Inflammatory macrophage treated with lipopolysaccharide for 1 hour (primary cell): Measurements from ENCODE around the gene CDH4.

Experiments
- DNase-seq, 2 donors: peaks; one replicate each; pipeline ENCODE4 v3.0.0-alpha.2; 2020 to 2022

The CDH4 gene

DNA sequence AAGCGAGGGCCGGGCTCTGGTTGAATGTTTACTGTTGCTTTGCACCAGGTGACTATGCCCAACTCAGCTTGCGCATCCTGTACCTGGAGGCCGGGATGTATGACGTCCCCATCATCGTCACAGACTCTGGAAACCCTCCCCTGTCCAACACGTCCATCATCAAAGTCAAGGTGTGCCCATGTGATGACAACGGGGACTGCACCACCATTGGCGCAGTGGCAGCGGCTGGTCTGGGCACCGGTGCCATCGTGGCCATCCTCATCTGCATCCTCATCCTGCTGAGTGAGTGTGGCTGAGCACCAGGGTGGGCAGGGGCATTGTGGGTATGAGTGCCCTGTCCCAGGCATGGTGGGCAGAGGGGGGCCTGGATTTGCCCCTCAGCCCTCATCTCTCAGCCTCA lies 677.5 kb downstream of the CDH4 start:
- DNase-seq, result no peak

DNA sequence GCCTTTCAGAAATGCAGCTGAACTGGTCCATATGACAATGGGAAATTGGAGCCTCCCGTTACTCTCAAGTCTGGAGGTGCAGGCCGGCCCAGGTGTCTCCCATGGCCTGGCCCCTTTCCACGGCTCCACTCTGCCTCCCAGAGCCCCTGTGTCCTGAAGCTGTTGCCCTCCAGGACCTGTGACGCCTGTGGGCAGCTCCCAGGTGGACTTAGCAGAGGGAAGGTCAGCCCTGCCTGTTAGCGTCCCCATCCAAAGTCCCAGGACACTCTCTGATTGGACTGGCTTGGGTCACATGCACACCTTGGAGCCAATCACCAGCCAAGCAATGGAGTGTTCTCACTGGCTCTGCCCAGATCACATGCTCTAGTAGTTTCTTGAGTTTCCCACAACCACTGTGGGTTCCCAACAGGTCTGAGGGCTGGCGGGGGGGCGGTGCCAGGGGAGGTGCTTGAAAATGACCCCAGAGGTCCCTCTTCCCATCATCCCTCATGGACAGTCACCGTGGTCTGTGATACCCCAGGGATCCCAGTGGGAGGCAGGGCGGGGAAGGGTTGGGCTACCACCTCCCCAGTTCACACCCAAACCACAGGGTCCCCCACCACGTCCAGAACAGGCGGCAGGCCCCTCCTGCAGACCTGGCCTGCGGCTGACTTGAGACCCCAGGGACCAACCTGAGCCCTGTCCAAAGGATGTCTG lies 678.1 kb downstream of the CDH4 start:
- no peak for DNase-seq

DNA sequence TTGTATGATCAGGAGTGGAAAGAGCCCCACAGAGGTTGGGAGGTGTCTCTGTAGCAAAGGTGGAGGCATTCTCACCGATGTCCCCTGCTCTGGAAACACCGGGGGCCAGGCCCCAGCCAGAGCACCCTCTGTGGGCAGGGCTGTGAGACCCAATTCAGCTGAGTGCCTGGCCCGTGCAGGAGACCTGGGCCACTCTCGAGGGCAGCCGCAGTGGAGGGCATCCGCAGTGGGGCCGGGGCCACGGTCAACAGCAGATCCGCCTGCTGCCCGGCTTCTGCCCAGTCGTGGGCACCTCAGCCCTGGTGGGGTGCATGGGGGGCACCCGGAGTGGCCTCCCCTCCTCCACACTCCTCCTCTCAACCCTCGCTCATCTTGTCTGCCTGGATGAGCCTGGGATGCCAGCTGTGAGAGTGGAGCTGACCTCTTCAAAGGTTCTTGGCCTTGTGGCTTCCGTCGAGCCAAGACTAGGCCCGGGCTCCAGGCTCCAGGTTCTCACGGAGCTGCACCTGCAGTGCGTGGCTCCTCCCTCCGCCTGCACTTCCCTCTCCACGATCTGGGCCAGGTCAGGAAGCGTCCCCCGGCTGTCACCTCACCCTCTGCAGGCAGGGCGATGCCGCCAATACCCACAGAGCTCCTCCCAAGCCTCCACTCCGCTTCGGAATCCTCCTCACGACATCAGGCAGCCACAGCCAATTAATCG lies 678.9 kb downstream of the CDH4 start:
- DNase-seq, result no peak

DNA sequence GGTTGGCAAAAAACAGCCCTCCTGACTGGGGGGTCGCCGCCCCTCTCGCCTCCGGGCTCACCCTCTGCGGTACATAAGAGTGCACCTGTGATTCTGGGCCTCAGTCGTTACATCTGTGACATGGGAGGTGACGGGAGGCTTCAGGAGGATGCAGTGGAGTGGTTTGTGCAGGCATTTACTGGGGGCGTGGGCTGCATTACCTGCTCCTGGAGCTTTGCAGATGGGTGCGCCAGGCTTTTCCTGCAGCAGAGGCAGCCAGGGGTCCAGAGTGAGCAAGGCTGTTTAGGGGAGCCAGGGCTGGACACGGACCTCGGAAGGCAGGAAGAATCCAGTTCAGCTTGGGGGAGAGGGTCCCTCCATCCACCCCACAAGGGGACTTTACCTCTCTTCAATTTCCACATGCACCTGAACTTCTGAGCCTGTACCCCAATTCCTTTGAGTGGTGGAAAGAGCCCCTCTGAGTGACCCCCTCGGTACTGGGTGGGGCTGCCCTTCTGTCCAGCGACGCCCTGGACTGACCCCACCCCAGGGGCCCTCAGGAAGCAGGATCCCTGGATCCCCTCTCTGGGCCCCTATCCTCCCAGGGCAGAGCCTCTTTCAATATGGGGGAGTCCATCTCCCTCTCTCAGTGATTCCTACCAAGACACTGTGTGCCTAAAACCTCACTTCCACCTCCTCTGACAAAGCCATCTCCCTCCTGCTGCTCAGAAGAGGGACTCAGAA lies 679.6 kb downstream of the CDH4 start:
- no peak for DNase-seq

DNA sequence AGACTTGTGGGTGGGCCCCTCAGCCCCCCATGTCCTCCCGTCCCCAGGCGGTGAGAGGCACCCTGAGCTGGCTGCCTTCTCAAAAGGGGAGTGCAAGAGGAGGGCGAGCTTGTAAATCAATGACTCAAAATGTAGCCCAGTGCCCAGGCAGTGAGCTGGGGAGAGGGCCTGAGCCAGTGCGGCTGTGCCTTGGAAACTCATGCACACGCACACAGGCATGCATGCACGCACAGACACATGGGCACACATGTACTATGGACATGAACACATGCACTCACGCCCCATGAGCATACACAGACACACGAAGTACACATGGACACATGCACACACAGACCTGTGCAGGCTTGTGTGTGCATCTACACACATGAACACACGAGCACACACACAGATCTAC lies 680.1 kb downstream of the CDH4 start:
- DNase-seq, result no peak

DNA sequence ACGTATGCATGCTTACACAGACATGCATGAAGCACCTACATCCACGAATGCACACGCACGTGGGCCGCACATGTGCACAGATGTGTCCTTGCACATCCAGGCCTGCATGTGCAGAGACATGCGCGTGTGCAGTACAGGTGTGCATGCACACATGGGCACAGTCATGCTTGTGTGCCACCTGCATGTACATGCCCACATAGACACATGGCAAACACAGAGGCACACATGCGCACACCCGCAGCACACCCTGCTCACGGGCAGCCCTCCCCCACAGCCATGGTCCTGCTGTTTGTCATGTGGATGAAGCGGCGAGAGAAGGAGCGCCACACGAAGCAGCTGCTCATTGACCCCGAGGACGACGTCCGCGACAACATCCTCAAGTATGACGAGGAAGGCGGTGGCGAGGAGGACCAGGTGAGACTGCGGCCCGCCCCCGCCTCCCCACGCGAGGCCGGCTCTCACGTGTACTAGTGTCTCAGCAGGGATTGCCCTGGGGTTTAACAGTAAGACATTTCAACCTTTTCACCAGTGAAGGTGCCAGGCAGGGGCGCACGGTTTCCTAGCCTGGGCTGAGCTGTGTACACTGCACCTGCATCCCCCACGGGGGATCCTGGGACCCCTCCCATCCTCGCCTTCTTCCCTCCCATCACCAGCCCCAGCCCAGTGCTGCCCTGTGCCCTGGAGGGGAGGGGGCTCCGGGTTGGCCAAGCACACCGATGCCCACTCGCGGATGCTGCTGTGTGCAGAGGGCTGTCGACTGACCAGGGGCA lies 680.8 kb downstream of the CDH4 start:
- no peak for DNase-seq

DNA sequence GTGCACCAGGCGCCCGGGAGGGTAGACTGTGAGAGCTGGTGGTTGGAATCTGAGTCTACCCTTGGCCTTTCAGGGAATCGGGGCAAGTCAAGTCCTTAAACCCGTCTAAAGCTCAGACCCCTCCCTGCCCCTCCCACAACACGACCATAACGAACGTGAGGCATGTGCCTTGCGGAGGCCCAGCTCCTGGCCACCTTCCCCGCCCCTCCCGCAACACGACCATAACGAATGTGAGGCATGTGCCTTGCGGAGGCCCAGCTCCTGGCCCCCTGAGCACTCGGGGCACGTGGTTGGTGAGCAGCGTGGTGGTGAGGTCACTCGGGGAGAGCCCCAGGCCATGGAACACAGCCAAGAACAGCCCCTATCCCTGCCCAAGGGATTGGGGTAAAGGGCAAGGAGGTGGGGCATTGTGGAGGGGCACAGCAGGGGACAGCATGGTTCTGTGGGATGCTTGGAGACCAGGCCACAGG lies 681.5 kb downstream of the CDH4 start:
- DNase-seq, result no peak

DNA sequence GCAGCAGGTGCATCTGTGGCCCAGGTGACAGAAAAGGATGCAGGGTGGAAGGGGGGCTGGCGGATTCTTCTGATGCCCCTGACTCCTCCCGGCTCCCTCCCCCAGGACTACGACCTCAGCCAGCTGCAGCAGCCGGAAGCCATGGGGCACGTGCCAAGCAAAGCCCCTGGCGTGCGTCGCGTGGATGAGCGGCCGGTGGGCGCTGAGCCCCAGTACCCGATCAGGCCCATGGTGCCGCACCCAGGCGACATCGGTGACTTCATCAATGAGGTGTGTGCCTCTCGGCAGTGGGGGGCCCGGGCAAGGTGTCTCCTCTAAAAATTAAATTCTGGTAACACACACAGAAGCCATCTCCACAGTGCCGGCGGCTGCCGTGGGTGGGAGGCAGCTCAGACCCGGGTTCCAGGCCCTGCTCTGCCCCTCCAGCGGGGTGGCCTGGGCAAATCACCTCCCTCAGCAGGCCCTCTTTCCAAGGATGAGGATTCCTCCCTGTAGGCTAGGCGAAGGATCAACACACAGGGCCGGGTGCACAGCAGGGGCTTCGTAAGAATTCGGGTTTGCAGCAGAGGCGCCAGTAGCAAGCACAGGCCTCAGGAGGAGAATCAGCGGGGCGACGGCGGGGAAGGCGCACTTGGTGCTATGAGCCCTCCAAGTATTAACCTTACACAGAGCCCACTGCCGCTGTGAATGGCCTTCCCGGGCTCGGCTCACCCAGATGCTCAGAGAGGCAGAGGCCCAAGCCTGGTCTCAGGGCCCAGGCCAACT lies 682.1 kb downstream of the CDH4 start:
- DNase-seq, result no peak

DNA sequence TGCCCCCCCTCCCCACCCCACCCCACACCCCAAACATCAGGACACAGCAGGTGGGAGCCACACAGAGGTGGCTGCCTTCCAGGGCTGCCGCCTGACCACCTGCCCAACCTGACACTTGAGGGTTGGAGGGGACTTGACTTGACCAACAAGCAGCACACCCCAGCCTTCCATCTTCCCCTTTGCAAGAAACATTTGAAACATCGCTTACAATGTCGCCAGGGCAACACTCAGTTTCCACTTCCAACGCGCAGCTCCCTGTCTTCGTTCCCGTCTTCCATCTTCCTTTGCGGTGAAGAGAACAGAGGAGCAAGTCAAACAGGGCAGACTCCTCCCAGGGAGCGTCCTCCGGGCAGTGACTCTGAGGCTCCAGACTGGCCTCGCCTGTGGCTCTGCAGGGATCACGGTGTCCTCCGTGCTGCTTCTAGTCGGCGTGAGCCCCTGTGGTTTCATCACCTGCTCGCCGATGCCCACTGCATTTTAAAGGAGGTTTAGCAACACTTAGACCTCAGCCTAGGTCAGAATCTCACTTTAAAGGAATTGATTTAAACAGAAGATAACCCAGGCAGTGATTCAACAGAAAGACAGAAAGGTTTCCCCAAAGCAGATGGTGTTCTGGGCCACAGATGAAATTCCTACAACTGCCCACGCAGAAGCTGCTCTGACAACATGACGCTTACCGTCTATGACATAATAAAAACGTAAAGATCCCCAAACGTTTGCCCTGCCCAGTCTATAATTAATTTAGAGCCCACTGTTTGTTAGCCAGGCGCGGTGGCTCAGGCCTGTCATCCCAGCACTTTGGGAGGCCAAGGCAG lies 682.9 kb downstream of the CDH4 start:
- DNase-seq, result no peak

DNA sequence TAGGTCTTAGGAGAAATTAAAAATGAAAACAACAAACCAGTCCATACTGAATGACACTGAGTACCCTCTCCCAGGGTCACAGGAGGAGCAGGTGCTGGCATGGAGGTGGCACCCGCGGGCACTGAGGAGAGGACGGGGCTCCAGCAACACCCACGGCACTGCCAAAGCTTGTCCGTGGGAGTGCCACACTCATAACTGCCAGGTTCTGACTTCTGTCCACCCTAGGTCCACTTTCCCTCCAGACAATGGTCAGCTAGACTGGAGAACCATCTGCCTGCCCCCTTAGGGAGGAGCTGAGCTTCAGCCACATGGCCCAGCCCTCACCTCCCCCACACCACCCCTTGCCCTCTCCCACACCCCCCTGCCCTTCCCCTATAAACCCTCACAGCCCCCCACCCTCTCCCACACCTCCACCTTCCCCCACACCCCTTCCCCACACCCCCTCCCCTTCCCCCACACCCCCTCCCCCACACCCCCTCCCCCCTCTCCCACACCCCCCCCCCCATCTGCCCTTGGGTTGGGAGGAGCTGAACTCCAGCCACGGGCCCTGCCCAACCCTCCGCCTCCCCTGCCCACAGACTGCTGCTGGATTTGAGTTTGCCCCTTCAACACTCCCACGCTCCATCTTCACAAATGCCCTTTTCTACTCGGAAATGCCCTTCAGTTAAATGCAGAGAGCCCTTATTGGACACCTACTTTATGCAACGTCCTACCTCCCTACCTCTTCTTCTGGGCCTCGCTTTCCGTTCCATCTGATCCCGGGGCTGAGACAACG lies 684.1 kb downstream of the CDH4 start:
- DNase-seq, result no peak

DNA sequence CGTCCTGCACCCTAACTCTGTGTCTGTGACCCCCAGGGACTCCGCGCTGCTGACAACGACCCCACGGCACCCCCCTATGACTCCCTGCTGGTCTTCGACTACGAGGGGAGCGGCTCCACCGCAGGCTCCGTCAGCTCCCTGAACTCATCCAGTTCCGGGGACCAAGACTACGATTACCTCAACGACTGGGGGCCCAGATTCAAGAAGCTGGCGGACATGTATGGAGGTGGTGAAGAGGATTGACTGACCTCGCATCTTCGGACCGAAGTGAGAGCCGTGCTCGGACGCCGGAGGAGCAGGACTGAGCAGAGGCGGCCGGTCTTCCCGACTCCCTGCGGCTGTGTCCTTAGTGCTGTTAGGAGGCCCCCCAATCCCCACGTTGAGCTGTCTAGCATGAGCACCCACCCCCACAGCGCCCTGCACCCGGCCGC lies 684.7 kb downstream of the CDH4 start:
- no peak for DNase-seq

DNA sequence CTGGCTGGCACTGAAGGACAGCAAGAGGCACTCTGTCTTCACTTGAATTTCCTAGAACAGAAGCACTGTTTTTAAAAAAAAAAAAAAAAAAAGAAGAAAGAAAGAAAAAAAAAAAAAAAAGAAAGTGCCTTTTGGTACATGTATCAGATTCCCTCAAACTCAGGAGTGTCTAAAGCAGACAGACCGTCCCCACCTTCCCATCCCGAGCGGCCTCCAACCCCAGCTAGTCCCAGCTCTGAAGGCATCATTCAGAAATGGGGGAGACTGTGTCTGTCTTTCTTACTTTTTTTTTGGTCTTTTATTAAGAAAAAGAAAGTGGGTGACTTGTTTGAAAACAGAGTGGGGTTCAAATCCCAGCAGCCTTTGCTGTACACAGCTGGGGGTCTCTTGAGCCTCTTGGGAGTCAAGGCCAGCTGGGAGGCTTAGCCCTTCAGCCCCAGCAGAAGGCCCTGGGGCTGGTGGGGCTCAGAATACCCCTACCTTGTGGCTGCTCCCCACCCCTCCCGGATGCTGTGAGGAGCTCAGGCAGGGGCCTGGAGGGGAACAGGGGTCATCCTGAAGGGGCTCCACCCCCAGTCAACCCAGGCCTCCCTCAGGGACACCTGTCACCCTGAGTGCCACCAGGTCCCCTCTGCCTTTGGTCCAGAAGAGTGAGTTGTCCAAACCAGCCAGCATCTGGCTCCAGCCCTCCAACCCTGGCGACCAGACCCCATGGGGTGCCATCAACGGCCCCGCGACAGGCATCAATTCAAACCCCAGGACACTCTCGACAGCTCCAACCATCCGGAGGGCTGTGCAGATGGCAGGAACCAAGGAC lies 685.3 kb downstream of the CDH4 start:
- no peak for DNase-seq

DNA sequence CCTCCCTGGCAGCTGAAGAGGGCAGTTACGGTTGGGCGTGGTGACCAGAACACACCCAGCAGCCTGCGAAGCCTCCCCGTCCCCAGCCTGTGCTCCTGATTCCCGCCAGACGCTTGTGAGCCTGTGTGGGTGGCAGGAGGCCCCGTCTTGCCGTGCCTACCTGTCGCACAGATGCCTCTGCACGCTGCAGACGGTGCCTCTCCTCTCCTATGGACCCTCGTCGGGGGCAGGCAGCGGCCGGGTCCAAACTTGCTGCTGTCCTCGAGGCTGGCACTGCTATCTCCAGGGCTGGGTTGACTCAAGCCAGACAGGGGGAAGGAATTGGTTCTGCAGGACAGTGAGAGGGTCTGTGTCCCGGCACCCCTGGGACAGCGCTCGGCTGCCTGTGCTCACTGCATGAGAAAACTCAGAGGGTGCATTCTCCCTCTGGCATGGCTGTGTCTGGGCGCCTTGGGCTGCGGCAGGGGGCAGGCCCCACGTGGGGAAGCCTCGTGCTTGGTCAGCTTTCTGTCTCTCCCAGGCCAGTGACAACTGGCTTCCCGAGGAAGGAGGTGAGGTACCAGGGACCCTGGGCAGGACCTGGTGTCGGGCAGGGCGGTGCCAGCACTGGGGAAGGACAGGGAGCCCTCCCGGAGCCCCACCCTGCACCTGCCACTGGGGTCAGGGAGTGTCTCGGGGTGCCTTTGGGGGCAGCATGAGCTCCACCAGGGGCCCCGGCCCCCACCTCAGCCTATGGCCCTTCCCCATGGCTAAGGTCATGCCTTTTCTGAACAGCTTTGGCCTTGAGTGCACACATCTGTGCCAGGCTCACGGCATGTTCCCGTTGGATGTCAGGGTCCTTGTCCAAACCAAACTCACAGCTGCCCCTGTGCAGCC lies 686.1 kb downstream of the CDH4 start:
- no peak for DNase-seq

DNA sequence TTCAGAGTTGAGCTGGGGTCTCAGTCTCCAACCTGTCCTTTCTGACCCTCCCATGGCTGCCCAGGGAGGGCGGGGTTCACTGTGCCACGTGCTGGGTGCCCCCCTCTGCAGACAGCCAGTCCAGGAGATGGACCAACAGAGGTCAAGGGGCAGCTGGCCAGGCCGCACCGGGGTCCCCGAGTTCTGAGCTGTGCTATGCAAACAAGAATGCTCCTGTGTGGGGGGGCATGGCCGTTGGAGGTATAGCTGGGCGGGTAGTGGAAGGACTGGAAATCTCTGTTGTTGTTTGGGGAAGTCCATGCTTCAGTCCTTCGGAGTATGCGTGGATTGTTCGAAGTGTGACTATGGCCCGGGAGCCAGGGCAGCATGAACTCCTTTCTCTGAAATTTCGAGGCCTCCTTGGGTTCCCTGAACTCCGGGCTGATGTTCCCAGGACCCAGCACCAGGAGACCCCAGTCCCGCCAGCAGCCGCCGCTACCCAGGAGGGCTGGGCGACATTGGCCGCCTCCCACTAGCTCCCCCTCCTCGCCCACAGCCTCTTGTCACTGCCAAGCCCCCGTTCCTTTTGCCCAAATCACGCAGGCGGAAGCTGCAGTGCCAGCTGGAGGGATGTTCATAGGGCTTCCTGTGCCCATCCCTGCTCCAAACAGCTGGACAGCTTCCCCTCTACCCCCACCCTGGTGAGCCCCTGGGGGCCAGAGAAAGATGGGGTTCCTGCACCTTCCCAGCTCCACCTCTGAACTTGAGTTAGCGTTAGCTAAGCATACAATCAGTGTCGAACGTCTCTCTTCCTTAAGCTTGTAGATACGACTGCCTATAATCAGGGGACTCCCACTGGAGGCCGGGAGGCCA lies 687.0 kb downstream of the CDH4 start:
- DNase-seq, result no peak

DNA sequence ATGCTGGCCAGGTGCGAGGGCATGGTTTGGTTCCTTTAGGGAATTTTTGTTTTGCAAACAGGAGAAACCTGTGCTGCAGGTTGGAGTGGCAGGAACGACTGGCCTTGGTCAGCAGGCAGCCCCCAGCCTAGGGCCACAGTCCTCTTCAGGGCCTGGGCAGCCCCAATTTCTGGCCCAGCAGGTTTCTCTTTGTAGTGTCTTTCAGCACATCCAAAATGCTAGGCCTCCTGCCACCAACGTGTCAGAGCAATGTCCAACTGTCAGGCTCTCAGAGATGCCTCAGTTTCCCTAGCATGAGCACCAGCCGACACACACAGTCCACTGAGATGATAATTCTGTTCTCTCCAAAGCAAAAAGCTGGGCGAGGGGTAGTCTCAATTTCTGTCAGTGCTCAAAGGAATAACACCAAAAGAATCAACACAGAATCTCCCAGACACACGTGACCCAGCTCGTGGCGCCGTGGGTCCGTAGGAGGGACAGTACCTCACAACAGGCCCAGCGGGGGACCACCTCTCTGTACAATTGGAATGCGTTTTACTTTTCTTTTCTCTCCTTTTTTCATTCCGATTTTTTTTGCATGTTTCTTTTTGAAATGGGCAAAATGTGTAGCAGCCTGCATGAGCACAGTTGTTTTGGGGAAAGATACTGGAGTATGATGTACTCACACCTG lies 687.8 kb downstream of the CDH4 start:
- DNase-seq, result no peak

DNA sequence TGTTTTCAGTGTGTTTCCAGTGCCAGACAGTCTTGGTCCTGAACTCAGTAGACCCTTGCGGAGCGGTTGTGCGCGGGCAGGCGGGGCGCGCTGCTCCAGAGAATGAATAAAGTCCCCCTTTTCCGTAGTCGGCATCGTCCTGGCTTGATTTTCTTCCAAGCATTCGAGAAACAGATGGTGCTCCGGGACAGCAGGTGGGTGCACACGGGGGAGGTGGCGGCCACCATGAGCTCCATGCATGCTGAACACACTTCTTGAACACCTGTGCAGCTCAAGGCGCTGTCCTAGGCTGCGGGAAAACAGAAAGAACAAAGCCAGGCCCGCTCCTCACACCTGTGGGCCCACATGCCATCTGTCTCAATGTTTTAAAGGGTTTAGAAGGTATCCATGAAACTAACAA lies 688.4 kb downstream of the CDH4 start:
- no peak for DNase-seq
